NCI-H446 (cell line): ENCODE data around the gene FILIP1L.
A peak's percentile ranks its signal among the peaks of the same experiment; 100 is the strongest.

ENCODE experiments used
- DNase-seq, 2 experiments: peaks; one replicate each; lab custom pipeline; 2025; lab: John Stamatoyannopoulos, UW

The FILIP1L gene

GRCh38 chr3:99923873-99924272 lies 190.4 kb downstream of the FILIP1L start:
- DNase-seq, result no peak

DNA sequence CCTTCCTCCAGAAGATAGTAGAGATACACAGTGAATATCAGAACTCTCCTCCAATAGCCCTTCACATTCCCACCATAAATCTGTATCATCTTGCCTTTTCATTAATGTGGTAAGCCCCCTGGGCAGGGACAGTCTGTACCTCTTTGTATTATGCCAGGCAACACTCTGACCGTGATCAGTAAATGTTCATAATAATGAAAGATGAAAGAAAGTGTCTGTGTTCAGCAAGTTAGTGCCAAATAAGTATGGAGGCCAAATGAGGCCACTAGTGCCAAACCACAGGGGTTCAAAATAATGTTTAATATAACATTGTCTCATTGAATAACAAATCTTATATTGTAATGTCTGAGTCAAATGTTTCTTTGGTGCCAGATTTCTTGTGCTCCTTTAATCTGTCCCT lies 192.3 kb downstream of the FILIP1L start:
- peak in 1 of 2 experiments; percentile 70 for DNase-seq

DNA sequence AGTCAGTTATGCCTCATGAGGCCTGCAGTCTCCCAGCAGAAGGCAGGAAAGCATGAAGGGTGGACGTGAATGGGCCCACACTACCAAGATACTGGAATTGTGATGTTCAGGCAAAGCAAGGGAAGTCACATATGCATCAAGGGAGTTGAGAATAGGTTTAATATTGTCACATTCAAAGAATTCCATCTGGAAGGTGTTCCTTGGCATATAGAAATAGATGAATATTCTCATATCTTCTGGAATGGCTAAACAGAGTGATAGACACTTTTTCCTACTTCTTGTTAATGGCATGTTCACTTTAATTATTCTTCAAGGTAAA lies 193.0 kb downstream of the FILIP1L start:
- DNase-seq, result no peak

- DNase-seq, result peak; percentile 30 to 62
These were observed 193.6 kb downstream of the FILIP1L start for GRCh38 chr3:99920481-99921376.

DNA sequence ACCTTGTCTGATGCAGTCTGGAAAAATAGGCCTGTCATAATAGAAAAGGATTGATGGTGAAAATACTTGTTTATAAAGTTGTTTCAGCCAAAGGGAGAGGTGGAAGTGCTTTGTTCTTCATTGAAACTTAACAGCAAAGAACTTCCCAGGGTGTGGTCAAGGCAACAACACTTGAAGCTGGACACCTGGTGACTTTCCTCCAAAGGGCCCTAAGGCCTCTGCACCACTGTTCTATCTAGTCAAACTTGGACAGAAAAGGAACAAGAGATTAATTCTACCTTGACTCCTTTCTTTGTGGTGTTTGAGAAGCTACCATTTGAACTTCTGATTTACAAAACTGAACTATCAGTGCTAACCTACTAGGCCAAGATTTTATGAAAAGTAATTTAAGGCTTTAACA lies 194.6 kb downstream of the FILIP1L start:
- no peak for DNase-seq

- DNase-seq, result no peak
These were observed 195.6 kb downstream of the FILIP1L start for GRCh38 chr3:99918715-99919114.

GRCh38 chr3:99915906-99916432 lies 198.3 kb downstream of the FILIP1L start:
- DNase-seq, result no peak

DNA sequence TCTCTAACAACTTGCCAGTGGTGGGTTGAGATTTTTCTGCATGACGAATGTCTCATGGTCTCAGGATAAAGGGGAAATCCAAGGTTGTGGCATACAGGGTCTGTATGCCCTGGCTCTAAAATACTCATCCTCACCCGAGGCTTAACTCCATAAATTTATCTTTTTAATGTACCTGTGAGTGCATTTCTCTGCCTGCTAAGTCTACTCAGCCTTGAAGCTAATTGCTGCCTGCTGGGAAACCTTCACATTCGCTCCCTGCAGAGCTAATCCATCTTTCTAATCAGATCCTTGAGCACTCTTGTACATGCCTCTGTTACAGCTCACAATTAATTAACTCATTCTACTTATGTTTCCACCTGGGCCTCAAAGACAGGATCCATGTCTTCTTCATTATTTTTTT lies 202.9 kb downstream of the FILIP1L start:
- no peak for DNase-seq

GRCh38 chr3:99910752-99911290 lies 203.5 kb downstream of the FILIP1L start:
- DNase-seq, result no peak

DNA sequence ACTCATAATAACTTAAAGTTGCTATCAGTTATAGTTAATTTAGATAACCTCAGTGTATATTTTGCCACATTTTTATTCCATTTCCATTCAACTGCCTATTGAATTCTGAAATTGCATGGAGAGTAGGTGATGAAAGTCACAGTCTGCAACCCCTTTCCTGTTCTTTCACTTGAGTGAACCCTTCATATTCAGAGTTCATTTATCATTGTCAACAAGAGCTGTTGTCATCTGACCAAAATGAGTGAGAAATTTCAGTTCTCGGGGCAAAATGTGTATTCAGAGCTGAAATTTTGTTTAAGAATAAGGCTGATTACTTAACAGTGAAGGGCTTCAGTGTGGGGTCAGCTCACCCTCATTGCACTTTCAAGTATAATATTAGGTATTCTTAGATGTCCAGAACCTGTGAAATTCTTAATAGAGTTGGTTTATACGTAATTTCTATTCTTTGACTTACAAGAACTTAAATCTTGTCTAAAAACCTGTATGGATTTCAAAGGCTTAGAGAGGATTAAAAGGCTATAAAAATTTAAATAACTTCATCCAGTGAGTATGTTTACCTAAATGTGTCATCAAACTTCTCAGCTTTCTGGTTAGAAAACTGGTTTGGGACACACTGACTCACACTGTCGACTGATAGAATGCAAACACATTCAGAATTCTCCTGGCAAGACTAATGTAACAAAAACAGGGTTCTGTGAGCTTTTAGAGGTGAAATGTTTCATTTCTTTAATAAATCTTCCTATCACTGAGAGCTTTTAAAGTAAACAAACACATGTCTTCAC lies 204.4 kb downstream of the FILIP1L start:
- DNase-seq, result peak in 1 of 2 experiments; percentile 59

GRCh38 chr3:99907959-99908544 lies 206.2 kb downstream of the FILIP1L start:
- DNase-seq, result no peak

DNA sequence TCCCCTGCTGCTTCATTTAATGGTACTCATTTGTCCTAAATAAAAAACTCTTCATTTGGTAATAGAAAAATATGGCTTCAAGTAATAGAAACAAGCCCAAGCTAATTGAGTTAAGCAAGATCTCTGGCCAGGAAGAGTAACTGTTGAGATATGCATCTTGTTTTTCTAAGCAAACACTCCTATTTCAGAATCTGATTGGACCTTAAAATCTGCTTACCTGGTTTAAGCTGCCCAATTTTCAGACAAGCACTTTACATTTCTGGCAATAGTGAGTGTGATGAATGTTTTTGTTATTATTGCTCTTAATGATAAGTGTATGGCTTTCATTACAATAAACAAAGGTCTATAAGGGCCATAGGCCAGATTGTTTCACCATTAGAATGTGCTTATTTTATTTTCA lies 210.4 kb downstream of the FILIP1L start:
- DNase-seq, result no peak

DNA sequence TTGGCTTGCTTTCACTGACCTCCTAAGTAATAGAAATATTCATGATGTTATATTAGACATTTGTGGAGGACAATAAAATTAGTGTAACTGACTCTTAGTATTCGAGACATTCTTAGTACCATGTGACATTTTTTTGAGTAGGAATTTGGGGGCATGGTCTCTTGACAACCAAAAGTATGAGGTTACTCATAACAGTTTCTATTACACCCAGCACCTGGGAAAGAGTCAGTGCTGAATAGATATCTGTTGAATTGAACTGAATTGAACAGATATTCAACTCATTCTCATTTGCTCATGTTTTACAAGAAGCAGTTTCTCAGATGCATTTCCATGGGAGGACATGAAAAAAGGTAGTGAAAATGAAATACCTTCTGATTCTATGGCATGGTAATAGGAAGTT lies 212.2 kb downstream of the FILIP1L start:
- DNase-seq, result no peak

DNA sequence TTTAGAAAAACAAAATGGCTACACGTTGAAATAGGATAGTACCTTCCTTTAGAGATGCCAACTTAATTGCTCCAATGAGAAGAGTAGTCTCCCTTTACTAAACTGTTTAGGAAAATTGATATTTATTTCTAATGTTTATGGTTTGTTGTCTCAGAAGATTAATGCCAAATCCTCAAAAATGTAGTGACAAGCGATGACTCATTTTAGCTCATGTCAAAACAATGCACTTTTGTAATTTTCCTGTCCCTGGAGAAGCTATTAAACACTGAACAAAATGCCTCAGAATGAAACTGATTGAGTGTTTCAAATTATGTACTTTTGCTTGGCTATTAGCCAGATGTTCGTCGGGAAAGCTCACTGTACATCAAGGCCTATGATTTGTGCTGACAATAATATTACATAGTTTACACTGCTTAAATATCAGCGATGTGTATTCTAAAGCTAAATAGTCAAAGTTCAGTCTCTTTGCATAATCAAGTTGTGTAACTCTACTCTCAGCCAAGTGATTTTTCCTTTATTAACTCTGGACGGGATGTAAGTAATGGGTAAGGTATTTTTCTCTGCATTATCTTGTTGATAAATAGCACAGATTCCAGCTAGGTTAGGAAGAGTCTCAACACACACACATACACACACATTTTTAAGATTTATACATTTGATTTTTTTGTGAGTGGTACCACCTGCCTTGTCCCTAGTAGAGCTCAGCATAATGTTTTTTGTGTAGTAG lies 212.9 kb downstream of the FILIP1L start:
- peak in 1 of 2 experiments; percentile 38 for DNase-seq

- DNase-seq, result no peak
These were observed 214.1 kb downstream of the FILIP1L start for GRCh38 chr3:99900248-99900647.

GRCh38 chr3:99899603-99900002 lies 214.7 kb downstream of the FILIP1L start:
- DNase-seq, result no peak

DNA sequence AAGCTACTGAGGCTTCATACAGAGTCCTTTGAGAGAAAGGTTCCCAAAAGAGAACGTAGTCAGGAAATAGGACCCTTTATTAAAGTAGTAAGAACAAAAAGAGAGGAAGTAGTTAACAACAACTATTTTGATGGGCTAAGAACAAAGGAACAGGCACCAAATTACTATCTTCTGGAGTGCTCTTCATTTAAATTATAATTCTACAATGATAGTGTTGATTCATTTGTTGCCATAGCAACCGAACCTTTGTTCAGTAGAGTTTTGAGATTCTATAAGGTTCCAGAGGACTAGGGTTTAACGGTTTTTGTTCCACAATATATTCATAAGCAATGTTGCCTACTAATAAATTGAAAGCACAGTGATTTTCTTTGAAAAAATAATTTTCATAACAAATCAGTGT lies 217.8 kb downstream of the FILIP1L start:
- no peak for DNase-seq

GRCh38 chr3:99895703-99896441 lies 218.4 kb downstream of the FILIP1L start:
- peak in 1 of 2 experiments; percentile 50 for DNase-seq

DNA sequence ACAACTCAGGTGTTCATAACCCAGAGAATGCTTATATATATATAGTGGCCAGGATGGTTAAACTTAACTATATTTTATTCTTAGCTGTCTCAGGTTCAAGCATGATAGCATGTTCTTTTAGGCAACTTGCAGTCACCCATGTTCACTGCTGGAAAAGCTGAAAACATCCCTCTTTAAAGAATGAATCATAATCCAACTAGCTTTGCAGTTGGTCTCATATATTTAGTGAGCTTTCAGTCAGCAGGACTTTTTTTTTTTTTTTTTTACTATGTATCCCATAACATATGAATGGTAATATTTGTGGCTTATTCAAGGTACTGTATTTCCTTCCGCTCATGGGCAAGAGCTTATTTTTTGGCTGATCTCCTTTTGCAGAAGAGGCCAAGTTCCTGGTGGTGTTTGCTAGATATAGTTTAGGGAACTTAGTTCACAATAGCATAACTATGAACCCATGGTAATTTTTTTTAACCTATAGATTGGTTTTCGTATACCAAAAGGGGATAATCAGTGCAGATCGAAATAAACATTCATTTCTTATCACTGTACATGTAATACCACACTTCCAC lies 219.1 kb downstream of the FILIP1L start:
- DNase-seq, result no peak

- no peak for DNase-seq
These were observed 222.0 kb downstream of the FILIP1L start for GRCh38 chr3:99892332-99892731.
